PC-3 (cell line): ENCODE results near the gene DNAJC1.

Source experiments
- EZH2 ChIP-seq: fragments of 300-600 bp; sonication (generic); IDR thresholded peaks from one replicate; pipeline ENCODE4 v1.6.1; 2017; ENCODE audit warnings: antibody characterized with exemption, mild to moderate bottlenecking, low read length; ENCODE audit not compliant: unreplicated experiment
- TF ChIP-seq, protein P1 (sequence below): fragments of 300-600 bp; sonication (generic); conservative IDR thresholded peaks from 2 replicates; pipeline ENCODE4 v1.5.1; 2017; ENCODE audit warnings: antibody characterized with exemption, low read depth, mild to moderate bottlenecking, low read length

DNA sequence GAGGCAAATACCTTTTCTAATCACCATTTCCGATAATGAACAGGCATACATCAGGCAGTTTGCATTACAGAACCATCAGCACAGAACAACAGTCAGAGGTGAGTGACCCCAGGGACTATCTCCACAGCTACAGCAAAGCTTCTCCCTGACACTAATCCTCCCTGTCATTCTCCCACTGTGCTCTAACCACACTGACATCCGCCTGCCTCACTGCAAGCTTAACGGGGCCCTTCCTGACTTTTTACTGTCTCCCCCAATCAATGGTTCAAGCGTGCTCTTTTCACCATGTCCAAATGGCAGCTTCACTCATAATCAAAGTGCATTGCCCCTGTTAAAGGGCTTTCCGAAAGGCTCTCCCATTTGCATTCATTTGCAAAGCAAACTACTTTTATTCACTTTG lies 196.3 kb downstream of the DNAJC1 start:
- TF ChIP-seq, protein P1, sequence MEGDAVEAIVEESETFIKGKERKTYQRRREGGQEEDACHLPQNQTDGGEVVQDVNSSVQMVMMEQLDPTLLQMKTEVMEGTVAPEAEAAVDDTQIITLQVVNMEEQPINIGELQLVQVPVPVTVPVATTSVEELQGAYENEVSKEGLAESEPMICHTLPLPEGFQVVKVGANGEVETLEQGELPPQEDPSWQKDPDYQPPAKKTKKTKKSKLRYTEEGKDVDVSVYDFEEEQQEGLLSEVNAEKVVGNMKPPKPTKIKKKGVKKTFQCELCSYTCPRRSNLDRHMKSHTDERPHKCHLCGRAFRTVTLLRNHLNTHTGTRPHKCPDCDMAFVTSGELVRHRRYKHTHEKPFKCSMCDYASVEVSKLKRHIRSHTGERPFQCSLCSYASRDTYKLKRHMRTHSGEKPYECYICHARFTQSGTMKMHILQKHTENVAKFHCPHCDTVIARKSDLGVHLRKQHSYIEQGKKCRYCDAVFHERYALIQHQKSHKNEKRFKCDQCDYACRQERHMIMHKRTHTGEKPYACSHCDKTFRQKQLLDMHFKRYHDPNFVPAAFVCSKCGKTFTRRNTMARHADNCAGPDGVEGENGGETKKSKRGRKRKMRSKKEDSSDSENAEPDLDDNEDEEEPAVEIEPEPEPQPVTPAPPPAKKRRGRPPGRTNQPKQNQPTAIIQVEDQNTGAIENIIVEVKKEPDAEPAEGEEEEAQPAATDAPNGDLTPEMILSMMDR = no peak
- TF ChIP-seq EZH2 = no peak
